HG03064 (cell line): ENCODE results near the gene CBLL2.
"Not testable (repeated sequence)": the region's sequence is repeated elsewhere in the genome, so short reads cannot be mapped to it uniquely, and the experiment has no call there.

Experiments
- ATAC-seq: cut with Tn5 transposase; IDR thresholded peaks from one replicate; pipeline ENCODE4 v1.9.1; 2021; ENCODE audit warnings: low read depth; ENCODE audit not compliant: unreplicated experiment

CBLL2 gene

GRCh38 chrX:22272613-22273012, at the start of gene CBLL2:
Gene CBLL2 (plus strand): TSS chrX:22272913. CDS start chrX:22272992, 79 bp downstream.
- no peak for ATAC-seq

- no peak for ATAC-seq
Measured at GRCh38 chrX:22234380-22234779, 38.3 kb upstream of the CBLL2 start.

GRCh38 chrX:22237479-22237878, 35.2 kb upstream of the CBLL2 start:
- ATAC-seq, result no peak

GRCh38 chrX:22246620-22247019, 26.1 kb upstream of the CBLL2 start:
- ATAC-seq, result no peak

- ATAC-seq, result no peak
Measured at GRCh38 chrX:22247169-22247568, 25.5 kb upstream of the CBLL2 start.

GRCh38 chrX:22248401-22248800, 24.3 kb upstream of the CBLL2 start:
- ATAC-seq, result no peak

- no peak for ATAC-seq
Measured at GRCh38 chrX:22249371-22249770, 23.3 kb upstream of the CBLL2 start.

- no peak for ATAC-seq
Measured at GRCh38 chrX:22268706-22269105, 4.0 kb upstream of the CBLL2 start.

GRCh38 chrX:22273714-22274317, 1.1 kb downstream of the CBLL2 start:
- ATAC-seq, result no peak

GRCh38 chrX:22276781-22277180, 4.1 kb downstream of the CBLL2 start:
- no peak for ATAC-seq

GRCh38 chrX:22278375-22278774, 5.7 kb downstream of the CBLL2 start:
- no peak for ATAC-seq

- ATAC-seq, result not testable (repeated sequence)
Measured at GRCh38 chrX:22289209-22289608, 16.5 kb downstream of the CBLL2 start.

- no peak for ATAC-seq
Measured at GRCh38 chrX:22296871-22297270, 24.2 kb downstream of the CBLL2 start.

- ATAC-seq, result no peak
Measured at GRCh38 chrX:22300130-22300529, 27.4 kb downstream of the CBLL2 start.

GRCh38 chrX:22310779-22311178, 38.1 kb downstream of the CBLL2 start:
- no peak for ATAC-seq

GRCh38 chrX:22313766-22314165, 41.1 kb downstream of the CBLL2 start:
- ATAC-seq, result no peak

- no peak for ATAC-seq
Measured at GRCh38 chrX:22314211-22314610, 41.5 kb downstream of the CBLL2 start.

GRCh38 chrX:22314692-22315091, 42.0 kb downstream of the CBLL2 start:
- ATAC-seq, result no peak

- no peak for ATAC-seq
Measured at GRCh38 chrX:22315151-22315550, 42.4 kb downstream of the CBLL2 start.

- no peak for ATAC-seq
Measured at GRCh38 chrX:22320236-22320873, 47.6 kb downstream of the CBLL2 start.

GRCh38 chrX:22323541-22323940, 50.8 kb downstream of the CBLL2 start:
- no peak for ATAC-seq
